Measurements from ENCODE around the gene UIMC1. TPM values are rescaled to one million over a fixed set of nuclear protein-coding genes. Genes with fewer than 3 reads are reported as not detected.

UIMC1 gene
- total RNA-seq, 1 experiment from 2014 or later, result 53.0 TPM

GRCh38 chr5:177005619-177006264 is 837 bp downstream of the UIMC1 start:
- Histone ChIP-seq H3K27ac (ENCODE audit: insufficient read length, low read depth, low read length) (no peak overlapping the region), H3K56ac (ENCODE audit: insufficient read length, low read depth, low read length) (no peak overlapping the region), H2AK5ac (ENCODE audit: insufficient read length, low read length) (no peak overlapping the region), H3K4ac (ENCODE audit: low read depth, low read length) (no peak overlapping the region), H4K20me1 (ENCODE audit: control insufficient read depth, insufficient read depth, insufficient read length) (no peaks in the 10 kb centered on the region), H2AFZ (ENCODE audit: low read length) (no peak overlapping the region), H2BK15ac (ENCODE audit: low read depth, low read length) (no peak overlapping the region), H2BK120ac (ENCODE audit: low read depth, low read length, poor library complexity, severe bottlenecking) (no peak overlapping the region), H3K4me2 (ENCODE audit: insufficient read depth, insufficient read length, low read length) (peak overlapping the region; percentile 95), H2BK5ac (ENCODE audit: insufficient read length, low read length) (no peak overlapping the region), H3K79me1 (ENCODE audit: insufficient read depth, low read depth, low read length, poor library complexity, severe bottlenecking) (peaks cover 16% of the 10 kb centered on the region), H4K91ac (ENCODE audit: insufficient read length, low read depth, low read length) (no peak overlapping the region), H3K9me3 (ENCODE audit: control insufficient read depth, low read depth, low read length) (no peaks in the 10 kb centered on the region), H3K79me2 (ENCODE audit: insufficient read depth, low read length) (peaks cover 34% of the 10 kb centered on the region), H4K8ac (replicated peaks; ENCODE audit: insufficient read length, low read depth, low read length) (no peak overlapping the region), H2BK12ac (ENCODE audit: insufficient read length, low read depth, low read length) (no peak overlapping the region), H3T11ph (ENCODE audit: low read length) (no peak overlapping the region), H3K23ac (ENCODE audit: insufficient read length, low read depth, low read length) (no peak overlapping the region), H2BK20ac (ENCODE audit: low read depth, low read length, poor library complexity, severe bottlenecking) (no peak overlapping the region), H3K4me1 (ENCODE audit: insufficient read depth, low read length) (no peaks in the 10 kb centered on the region), H3K18ac (ENCODE audit: insufficient read length, low read depth, low read length) (peak overlapping the region; percentile 15), H3K14ac (ENCODE audit: insufficient read depth, low read length) (peak overlapping the region; percentile 95), H4K5ac (ENCODE audit: insufficient read length, low read depth, low read length) (no peak overlapping the region), H3K9ac (ENCODE audit: extremely low read depth, insufficient read length, low read length) (peak overlapping the region; percentile 62), H3K27me3 (ENCODE audit: insufficient read depth, low read length) (no peaks in the 10 kb centered on the region), H3K23me2 (ENCODE audit: insufficient read length, low read depth, low read length, poor library complexity, severe bottlenecking) (peaks cover 5% of the 10 kb centered on the region)
- no CpG with 5 or more reads among the region's 51 CpGs for WGBS (ENCODE audit: extremely low coverage, insufficient read length, low lambda C conversion rate)
- DNase-seq, result peak; percentile 56
- no peaks in the 10 kb centered on the region; the same call in 1 of the 2 replicates for H3K27me3 Mint-ChIP-seq (ENCODE audit: low read depth)
- TF ChIP-seq, protein P1, sequence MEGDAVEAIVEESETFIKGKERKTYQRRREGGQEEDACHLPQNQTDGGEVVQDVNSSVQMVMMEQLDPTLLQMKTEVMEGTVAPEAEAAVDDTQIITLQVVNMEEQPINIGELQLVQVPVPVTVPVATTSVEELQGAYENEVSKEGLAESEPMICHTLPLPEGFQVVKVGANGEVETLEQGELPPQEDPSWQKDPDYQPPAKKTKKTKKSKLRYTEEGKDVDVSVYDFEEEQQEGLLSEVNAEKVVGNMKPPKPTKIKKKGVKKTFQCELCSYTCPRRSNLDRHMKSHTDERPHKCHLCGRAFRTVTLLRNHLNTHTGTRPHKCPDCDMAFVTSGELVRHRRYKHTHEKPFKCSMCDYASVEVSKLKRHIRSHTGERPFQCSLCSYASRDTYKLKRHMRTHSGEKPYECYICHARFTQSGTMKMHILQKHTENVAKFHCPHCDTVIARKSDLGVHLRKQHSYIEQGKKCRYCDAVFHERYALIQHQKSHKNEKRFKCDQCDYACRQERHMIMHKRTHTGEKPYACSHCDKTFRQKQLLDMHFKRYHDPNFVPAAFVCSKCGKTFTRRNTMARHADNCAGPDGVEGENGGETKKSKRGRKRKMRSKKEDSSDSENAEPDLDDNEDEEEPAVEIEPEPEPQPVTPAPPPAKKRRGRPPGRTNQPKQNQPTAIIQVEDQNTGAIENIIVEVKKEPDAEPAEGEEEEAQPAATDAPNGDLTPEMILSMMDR (conservative IDR thresholded peaks at IDR 0.05), result peak; percentile 57; the same call in 2 of the 3 replicates
- H3K9me3 Mint-ChIP-seq, result no peaks in the 10 kb centered on the region; a peak in 1 of 5 replicates
- peaks cover 21 to 23% of the 10 kb centered on the region in 2 experiments for H3K4me1 Mint-ChIP-seq
- H3K36me3 Mint-ChIP-seq (ENCODE audit: insufficient read depth in 1 of 3, low read depth in 3 of 3), result peaks cover 4 to 8% (median 8%) of the 10 kb centered on the region in 3 experiments
- peak overlapping the region; percentile 88 to 94 (median 89); a peak in 6 of 7 replicates for H3K27ac Mint-ChIP-seq
- peak overlapping the region; percentile 91 to 93 for H3K4me3 Mint-ChIP-seq

Measured in H9 (cell line).